GM18858 (cell line): ENCODE measurements around the gene CCL2.

Experiments used
- ATAC-seq: cut with Tn5 transposase; IDR thresholded peaks from one replicate; pipeline ENCODE4 v1.9.1; 2021; ENCODE audit not compliant: unreplicated experiment

Gene CCL2

GRCh38 chr17:34237458-34237857 lies 17.6 kb upstream of the CCL2 start:
- ATAC-seq, result no peak

- no peak for ATAC-seq
Measured at GRCh38 chr17:34241062-34241461, 14.0 kb upstream of the CCL2 start.

GRCh38 chr17:34242587-34243363 lies 12.3 kb upstream of the CCL2 start:
- no peak for ATAC-seq

GRCh38 chr17:34243364-34244320 lies 11.4 kb upstream of the CCL2 start:
- no peak for ATAC-seq

DNA sequence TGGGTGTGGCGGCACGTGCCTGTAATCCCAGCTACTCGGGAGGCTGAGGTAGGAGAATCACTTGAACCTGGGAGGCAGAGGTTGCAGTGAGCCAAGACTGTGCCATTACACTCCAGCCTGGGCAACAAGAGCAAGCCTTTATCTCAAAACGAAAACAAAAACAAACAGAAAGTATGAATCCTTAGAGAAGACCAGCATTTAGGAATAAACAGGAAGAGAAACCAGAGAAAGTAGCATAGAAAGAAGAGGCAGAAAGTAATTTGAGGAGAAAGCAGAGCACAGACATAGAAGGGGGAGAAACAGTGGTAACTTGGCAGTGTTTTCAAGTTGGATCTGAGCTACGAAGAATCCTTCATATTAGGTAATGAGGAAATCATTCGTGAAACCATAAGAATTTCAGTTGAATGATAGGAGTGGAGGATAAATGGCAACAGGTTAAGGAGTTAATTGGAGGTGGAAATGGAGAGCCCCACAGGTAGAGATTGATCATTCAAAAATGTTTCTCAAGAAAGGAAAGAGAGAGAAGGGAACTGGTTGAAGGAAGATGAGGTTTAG lies 9.7 kb upstream of the CCL2 start:
- no peak for ATAC-seq

GRCh38 chr17:34246446-34246845 lies 8.6 kb upstream of the CCL2 start:
- ATAC-seq, result no peak

- no peak for ATAC-seq
Measured at GRCh38 chr17:34246881-34247280, 8.2 kb upstream of the CCL2 start.

DNA sequence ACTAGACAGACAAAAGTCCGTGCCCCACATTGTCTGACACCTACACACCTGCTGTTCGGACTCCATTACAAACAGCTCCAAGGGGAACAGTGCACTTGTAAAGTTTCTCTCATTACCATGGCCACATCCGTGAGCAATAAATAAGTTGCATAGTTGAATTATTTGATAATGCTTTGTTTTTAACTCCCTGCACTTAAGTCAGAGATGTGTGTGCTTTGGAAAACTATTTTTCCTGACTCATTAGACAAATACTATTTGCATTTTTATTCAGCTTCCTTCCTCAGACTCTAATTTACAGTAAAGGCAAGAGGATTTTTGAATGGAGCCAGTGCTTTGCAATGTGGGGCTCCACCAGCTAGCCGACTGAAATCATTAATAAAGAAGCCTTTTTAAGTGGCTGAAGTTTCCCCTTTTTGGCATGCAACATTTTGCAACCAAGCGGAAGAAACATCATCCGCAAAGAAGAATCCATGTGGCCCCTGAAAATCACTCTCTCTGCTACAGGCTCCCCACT lies 6.5 kb upstream of the CCL2 start:
- ATAC-seq, result no peak

- no peak for ATAC-seq
Measured at GRCh38 chr17:34249061-34249460, 6.0 kb upstream of the CCL2 start.

- no peak for ATAC-seq
Measured at GRCh38 chr17:34249478-34249877, 5.6 kb upstream of the CCL2 start.

DNA sequence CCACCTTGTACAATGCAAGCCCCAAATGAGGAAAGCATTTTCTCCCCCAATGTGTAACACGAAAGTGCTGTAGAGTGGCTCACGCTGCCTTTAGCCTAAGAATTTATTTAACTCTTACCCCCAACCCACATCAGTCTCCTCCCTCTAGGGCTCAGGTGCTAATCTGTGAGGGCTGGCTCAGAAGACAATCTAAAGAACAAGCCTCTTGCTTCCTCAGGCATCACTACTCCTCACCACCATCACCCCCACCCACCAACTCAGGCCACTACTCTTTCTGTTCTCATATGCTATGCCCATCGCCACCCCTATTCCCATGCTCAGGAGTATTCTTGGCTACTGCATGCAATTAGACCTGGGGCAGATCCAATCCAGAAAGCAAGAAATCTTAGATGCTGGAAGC lies 3.9 kb upstream of the CCL2 start:
- no peak for ATAC-seq

DNA sequence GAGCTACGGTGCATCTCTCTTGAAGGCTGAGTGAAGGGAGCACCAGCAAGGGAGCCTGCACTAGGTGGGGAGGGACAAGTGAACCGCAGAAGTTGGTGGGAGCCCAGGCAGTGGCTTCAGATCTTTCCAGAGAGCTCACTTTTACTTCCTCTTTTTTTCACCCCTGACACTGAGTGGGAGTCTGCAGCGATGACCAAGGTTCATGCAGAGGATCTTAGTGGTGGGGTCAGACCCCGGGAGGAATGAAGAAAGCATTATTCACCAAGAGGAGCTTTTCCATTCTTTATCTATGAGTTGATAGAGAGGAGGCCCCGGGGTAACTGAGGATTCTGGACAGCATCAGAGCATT lies 3.0 kb upstream of the CCL2 start:
- ATAC-seq, result no peak

DNA sequence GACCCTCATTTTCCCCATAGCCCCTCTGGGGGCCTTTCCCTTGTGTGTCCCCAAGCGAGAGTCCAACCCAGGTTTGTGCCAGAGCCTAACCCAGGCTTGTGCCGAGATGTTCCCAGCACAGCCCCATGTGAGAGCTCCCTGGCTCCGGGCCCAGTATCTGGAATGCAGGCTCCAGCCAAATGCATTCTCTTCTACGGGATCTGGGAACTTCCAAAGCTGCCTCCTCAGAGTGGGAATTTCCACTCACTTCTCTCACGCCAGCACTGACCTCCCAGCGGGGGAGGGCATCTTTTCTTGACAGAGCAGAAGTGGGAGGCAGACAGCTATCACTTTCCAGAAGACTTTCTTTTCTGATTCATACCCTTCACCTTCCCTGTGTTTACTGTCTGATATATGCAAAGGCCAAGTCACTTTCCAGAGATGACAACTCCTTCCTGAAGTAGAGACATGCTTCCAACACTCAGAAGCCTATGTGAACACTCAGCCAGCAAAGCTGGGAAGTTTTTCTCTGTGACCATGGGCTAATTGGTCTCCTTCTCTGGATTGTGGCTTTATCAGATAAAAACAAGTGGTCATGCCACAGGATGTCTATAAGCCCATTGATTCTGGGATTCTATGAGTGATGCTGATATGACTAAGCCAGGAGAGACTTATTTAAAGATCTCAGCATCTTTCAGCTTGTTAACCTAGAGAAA lies 2.5 kb upstream of the CCL2 start:
- ATAC-seq, result no peak

DNA sequence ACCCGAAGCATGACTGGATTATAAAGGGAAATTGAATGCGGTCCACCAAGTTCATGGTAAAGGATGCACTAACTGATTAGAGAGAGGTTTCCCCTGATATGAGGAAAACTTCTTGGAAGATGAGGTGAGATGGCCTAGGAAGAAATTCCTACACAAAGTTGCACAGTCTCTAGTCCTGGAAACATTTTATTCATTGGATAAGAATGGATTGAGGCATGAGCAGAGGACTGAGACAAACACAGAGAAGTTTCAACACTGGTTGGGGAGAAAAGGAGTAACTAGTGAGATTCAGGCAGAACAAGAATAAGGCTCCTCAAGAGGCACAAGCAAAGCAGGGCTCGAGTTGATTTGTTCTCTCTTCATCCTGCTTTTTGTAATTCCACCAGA lies 2.0 kb upstream of the CCL2 start:
- ATAC-seq, result no peak

DNA sequence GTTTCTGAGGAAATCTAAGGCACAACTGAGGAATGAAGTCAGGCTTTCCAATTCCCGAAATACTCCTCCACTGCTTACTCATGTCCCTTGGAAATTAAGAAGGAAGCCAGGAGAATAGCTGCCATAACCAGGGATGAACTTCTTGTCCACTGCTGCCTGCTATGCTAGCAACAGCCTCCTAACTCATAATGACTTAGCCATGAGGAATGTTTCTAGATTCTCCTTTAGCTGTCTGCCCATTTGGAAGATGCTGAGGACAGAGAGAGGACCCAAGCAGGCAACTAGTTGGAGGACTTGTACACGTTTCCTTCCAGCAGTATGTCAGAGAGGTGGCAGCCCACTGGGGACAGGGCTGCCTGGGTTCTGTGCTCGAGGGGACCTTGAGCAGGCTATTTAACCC lies 939 bp upstream of the CCL2 start:
- ATAC-seq, result no peak

DNA sequence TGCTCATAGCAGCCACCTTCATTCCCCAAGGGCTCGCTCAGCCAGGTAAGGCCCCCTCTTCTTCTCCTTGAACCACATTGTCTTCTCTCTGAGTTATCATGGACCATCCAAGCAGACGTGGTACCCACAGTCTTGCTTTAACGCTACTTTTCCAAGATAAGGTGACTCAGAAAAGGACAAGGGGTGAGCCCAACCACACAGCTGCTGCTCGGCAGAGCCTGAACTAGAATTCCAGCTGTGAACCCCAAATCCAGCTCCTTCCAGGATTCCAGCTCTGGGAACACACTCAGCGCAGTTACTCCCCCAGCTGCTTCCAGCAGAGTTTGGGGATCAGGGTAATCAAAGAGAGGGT lies 272 bp downstream of the CCL2 start:
- no peak for ATAC-seq

GRCh38 chr17:34255841-34256240 lies 756 bp downstream of the CCL2 start:
- ATAC-seq, result no peak

DNA sequence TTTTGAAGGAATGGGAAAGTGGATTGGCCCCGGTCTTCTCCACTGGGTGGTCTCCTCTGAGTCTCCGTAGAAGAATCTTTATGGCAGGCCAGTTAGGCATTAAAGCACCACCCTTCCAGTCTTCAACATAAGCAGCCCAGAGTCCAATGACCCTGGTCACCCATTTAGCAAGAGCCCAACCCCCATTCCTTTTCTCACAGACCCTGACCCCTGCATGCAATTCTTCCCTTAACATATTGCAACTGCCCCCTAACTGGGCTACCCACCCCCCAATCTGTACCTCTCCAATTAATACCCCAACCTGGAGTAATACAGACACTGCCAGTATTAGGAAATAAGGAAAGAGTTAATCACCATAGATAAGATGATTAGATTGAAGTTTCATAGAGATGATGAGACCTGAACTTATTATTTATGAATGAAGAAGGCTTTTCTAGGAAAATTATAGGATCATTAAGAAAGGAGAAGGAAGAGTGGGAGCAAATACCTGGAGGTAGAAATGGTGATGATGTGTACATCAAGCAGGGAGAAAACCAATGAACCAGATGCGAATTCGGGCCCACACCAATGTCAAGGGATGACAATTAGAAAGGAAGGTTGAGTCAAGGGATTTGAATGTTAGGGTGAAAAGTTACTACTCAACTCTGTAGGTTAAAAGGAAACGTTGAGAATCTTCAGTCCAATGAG lies 2.4 kb downstream of the CCL2 start:
- no peak for ATAC-seq

DNA sequence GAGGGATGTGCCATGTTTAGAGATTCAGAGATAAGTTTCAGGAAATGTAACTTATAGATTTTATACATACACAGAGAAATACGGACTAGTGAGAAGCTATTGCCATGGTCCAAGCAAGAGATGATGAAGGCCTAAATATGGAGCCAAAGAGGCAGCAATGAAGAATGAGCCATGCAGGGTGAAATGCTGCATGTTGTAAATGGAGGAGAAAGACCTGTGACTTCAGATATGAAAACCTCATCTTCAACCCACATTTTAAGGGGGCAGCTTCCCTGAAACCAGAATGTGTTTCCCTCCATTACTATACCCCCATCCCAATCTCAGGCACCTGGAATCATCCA lies 2.9 kb downstream of the CCL2 start:
- ATAC-seq, result no peak

- no peak for ATAC-seq
Measured at GRCh38 chr17:34259146-34259545, 4.1 kb downstream of the CCL2 start.

DNA sequence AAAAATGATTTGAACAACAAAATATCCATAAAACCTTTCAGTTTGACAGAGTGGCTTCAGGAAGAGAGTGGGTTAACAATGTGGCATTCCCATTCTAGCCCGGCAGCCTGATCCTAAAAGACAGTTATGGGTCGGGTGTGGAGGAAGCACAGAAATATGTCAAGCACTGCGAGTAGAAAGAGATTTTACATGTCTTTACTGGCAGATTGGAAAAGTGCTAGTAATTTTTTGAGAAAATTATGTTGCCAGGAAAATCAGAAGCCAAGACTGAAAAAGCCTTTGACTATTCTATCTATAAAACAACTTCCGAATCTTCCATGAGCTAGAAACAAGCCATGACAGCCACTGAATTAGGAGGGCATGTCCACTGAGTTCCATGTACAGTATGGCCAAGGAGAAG lies 5.8 kb downstream of the CCL2 start:
- no peak for ATAC-seq
